ENCODE measurements around the gene FBXW7. TPM values are rescaled to one million over a fixed set of nuclear protein-coding genes. Genes with fewer than 3 reads are reported as not detected.
A peak's percentile ranks its signal among the peaks of the same experiment; 100 is the strongest.

The FBXW7 gene
- total RNA-seq: 10 to 100 TPM; 39.9 to 49.4 TPM

GRCh38 chr4:152535903-152536544 is at the start of gene FBXW7:
FBXW7 (minus strand) TSS chr4:152536092; CDS start chr4:152411803, 124,289 bp downstream.
- TF ChIP-seq CTCF (IDR thresholded peaks at IDR 0.05): no peak
- H3K4me3 ChIP-seq: peak within 1 kb of the TSS; percentile 97 to 99
- H3K4me1 ChIP-seq: peaks cover 0 to 52% of the 10 kb centered on the region in 2 donors
- no peaks in the 10 kb centered on the region for H3K36me3 ChIP-seq
- H3K27me3 ChIP-seq: no peaks in the 10 kb centered on the region
- DNase-seq (ENCODE audit: low spot score): peak; percentile 99
- no peaks in the 10 kb centered on the region for H3K9me3 ChIP-seq
- peak within 1 kb of the TSS; percentile 90 to 93 for H3K27ac ChIP-seq

DNA sequence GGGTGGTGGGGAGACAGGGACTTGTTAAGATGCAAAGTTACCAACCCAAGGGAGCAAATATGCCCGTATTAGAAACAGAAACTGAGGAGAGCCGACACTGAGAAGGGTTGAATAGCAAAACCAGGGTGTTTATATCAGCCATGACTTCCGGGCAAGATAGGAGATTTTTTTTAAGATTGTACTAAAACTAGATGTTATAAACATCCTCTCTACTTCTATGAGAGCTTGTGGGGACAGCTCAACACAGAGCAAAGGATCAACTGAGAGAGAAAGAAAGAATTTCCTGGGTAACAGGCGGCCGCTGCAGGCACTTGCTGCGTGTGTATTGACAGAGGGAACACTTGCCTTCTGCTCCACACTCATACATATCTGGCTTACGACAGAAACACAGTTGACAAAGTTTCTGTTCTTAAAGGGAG is 49.1 kb upstream of the FBXW7 start:
- H3K4me1 ChIP-seq: no peaks in the 10 kb centered on the region
- no peaks in the 10 kb centered on the region for H3K27me3 ChIP-seq
- H3K9me3 ChIP-seq: no peaks in the 10 kb centered on the region
- no peak overlapping the region for H3K27ac ChIP-seq
- no peak overlapping the region for H3K4me3 ChIP-seq
- TF ChIP-seq CTCF (IDR thresholded peaks at IDR 0.05): no peak
- DNase-seq (ENCODE audit: low spot score): no peak
- no peaks in the 10 kb centered on the region for H3K36me3 ChIP-seq

DNA sequence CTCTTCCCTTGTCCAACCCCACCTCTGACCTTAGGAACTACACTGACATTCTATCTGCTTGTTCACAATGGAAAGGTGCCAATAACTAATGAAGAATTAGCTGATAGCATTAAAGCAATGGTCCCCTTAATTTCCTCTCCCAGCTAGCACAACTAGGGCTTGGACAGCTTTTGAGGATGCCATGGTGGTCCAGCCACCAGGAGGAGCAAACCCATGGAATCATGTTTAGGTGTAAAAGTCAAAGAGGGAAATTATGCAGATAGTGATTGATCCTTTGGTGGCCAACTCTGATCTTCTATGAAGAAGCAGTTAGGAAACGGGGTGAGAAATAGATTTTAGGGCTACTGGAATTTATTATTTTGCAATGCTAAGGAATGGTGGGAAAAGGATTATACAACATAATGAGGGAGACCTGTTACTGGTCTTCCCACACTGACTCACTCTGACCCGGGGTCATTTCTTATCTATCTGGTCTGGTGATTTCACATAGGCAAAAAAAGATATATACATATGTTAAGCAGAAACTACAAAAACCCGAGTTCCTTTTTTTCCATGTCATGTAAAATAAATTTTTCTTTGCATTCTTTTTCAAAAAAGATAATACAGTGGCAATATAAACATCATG is 45.8 kb upstream of the FBXW7 start:
- DNase-seq (ENCODE audit: low spot score): no peak
- no peaks in the 10 kb centered on the region for H3K4me1 ChIP-seq
- no peak overlapping the region for H3K27ac ChIP-seq
- H3K27me3 ChIP-seq: no peaks in the 10 kb centered on the region
- H3K4me3 ChIP-seq: no peak overlapping the region
- peak in 1 of 2 donors; percentile 21 for TF ChIP-seq CTCF (IDR thresholded peaks at IDR 0.05)
- no peaks in the 10 kb centered on the region for H3K36me3 ChIP-seq
- no peaks in the 10 kb centered on the region for H3K9me3 ChIP-seq

DNA sequence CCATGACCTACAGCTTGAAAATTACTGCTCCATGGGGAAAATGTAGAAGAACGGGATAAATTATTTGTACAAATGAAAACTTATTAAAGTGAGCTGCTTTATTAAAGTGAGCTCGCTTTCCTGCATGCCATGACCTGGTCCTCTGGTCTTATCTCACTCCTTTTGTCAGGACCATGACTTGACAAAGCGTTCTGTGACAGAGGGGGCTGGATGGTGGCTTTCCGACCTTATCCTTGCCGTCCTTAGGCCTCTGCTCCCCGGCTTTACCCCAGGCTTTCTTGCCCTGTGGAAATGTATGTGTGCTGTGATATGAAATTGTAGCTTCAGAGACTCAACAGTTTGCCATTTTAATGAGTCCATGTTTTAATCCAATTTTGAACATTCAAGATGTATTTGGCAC is 44.0 kb upstream of the FBXW7 start:
- Histone ChIP-seq H3K36me3 (no peaks in the 10 kb centered on the region), H3K4me1 (no peaks in the 10 kb centered on the region), H3K27me3 (no peaks in the 10 kb centered on the region), H3K4me3 (no peak overlapping the region), H3K27ac (no peak overlapping the region), H3K9me3 (no peaks in the 10 kb centered on the region)
- no peak for DNase-seq (ENCODE audit: low spot score)
- no peak for TF ChIP-seq CTCF (IDR thresholded peaks at IDR 0.05)

- Histone ChIP-seq H3K27me3 (no peaks in the 10 kb centered on the region), H3K4me3 (no peak overlapping the region), H3K4me1 (no peaks in the 10 kb centered on the region), H3K9me3 (no peaks in the 10 kb centered on the region), H3K36me3 (no peaks in the 10 kb centered on the region), H3K27ac (no peak overlapping the region)
- TF ChIP-seq CTCF (IDR thresholded peaks at IDR 0.05): no peak
- no peak for DNase-seq (ENCODE audit: low spot score)
Observed at GRCh38 chr4:152579107-152579764, 43.3 kb upstream of the FBXW7 start.
